ENCODE data around the gene MAP2K6.

- TF ChIP-seq, protein P1, sequence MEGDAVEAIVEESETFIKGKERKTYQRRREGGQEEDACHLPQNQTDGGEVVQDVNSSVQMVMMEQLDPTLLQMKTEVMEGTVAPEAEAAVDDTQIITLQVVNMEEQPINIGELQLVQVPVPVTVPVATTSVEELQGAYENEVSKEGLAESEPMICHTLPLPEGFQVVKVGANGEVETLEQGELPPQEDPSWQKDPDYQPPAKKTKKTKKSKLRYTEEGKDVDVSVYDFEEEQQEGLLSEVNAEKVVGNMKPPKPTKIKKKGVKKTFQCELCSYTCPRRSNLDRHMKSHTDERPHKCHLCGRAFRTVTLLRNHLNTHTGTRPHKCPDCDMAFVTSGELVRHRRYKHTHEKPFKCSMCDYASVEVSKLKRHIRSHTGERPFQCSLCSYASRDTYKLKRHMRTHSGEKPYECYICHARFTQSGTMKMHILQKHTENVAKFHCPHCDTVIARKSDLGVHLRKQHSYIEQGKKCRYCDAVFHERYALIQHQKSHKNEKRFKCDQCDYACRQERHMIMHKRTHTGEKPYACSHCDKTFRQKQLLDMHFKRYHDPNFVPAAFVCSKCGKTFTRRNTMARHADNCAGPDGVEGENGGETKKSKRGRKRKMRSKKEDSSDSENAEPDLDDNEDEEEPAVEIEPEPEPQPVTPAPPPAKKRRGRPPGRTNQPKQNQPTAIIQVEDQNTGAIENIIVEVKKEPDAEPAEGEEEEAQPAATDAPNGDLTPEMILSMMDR (IDR thresholded peaks at IDR 0.05), result no peak
- no peak for TF ChIP-seq POLR2A (IDR thresholded peaks at IDR 0.05)
Observed at GRCh38 chr17:69466905-69467667, 52.6 kb downstream of the MAP2K6 start.
